ENCODE measurements around the gene GOLGA7B.
A peak's percentile ranks its signal among the peaks of the same experiment; 100 is the strongest.

GOLGA7B gene

DNA sequence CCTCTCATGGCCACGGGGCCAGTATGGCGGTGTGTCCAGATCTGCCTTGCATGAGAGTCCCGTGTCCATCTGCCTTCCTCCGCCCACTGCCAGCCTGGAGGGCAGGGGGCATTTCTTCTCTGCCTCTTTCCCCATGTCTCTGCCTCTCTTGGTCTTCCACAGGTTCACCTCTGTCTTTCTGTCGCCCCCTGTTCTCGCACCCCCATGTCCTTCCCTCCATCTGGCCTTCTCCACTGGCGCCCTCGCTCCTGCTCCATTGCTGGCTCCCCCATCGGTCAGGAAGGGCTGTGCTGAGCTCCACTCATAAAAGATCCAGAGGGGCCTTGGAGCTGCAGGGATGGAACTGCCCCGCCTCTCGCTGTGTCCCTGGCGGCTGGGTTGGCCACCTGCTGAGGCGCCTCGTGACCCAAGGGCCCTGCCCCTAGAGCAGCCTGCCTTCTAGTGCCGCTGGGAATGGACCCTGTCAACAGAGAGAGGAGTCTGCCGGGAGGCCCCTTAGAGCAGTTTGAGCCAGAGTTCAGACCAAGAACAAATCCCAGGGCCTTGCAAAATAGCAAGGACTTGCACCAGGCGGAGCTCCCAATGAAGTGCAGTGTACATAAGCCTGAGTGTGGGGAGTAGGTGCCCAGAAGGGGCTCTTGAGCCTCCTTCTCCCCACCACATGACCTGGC is 42.0 kb downstream of the GOLGA7B start:
- no peak for FAIRE-seq
- no peak for DNase-seq (ENCODE audit: insufficient read length, low spot score)

DNA sequence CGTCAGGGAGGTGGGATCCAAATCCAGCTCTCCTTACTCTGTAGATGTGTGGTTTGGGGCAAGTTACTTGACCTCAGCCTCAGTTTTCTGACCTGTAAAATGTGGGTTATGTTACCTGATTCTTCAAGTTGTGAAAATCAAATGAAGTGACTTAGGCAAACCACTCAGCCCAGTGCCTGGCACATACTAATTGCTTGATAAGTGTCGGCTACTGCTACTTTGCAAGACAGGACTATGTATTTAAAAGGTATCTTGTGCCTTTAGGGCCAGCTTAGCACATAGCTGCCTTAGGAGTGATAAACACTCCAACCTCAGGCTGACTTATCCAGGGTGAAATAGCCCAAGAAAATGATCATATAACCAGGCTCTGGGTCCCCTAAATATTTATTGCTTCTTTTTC is 42.9 kb downstream of the GOLGA7B start:
- no peak for DNase-seq (ENCODE audit: insufficient read length, low spot score)
- no peak for FAIRE-seq

DNA sequence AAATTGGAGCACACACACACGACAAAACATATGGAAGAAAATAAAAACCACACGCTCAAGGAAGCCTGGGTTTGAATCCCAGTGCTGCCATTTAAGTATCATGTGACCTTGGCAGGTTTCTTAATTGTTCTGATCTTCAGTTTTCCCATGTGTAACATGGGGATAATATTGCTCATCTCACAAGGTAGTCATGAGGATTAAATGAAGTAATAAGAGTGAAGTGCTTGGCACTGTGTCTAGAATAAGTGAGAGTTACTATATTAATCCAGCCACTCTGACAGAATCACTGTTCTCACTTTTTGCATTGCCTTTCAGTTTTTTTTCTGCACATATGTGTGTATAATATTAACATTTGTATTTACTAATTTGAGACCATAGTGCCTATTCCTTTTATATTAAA is 43.3 kb downstream of the GOLGA7B start:
- FAIRE-seq, result no peak
- DNase-seq (ENCODE audit: insufficient read length, low spot score), result no peak

DNA sequence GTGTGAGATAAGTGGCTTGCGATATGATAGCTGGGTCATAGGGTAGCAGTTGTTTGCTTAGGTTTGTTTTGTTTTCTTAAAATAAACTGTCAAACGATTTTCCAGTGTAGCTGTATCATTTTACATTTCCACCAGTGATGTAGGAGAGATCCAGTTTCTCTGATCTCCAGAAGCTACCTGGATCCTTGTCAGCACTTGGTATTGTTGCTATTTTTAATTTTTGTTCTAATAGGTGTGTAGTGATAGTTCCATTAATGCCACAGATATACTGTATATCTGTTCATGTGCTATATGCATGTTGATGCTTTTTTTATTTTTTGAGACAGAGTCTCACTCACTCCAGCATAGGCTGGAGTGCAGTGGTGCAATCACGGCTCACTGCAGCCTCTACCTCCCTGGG is 44.4 kb downstream of the GOLGA7B start:
- no peak for DNase-seq (ENCODE audit: insufficient read length, low spot score)
- no peak for FAIRE-seq

DNA sequence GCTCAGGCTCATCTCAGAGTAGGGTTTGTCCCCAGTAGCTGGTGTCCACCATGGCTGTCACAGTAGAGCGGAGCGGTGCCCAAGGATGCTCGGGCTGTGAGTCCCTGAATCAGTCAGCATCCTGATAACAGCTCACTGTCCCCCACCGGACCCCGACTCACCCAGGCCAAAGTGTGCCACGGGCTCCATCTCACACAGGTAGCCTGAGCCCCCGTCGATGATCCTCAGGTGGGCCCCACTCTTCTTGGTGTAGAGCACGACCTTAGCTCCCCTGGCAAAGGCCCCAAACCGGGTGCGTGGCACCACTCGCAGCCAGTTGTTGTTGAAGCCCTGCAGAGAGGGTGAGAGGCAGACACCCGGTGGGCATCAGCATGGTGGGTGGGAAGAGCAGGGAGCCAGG is 45.4 kb downstream of the GOLGA7B start:
- DNase-seq (ENCODE audit: insufficient read length, low spot score) (no peak), FAIRE-seq (no peak)

DNA sequence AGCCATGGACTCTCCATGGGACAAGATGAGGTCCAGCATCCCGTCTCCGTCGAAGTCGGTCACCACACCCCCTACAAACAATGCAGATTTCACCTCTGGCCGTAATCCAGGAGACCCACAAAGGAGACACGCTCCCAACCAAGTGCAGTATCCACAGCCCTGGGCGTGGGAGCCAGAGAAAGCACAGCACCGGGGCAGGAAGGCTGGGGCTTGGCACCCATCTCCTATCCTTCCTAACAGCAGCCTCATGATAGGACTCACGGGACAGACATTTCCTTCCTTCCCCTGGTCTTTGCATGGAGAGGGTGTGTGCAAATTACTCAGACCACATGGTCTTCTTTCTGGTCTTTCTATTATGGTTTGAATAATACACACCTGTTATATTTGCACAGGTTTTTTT is 46.3 kb downstream of the GOLGA7B start:
- no peak for FAIRE-seq
- DNase-seq (ENCODE audit: insufficient read length, low spot score), result no peak

DNA sequence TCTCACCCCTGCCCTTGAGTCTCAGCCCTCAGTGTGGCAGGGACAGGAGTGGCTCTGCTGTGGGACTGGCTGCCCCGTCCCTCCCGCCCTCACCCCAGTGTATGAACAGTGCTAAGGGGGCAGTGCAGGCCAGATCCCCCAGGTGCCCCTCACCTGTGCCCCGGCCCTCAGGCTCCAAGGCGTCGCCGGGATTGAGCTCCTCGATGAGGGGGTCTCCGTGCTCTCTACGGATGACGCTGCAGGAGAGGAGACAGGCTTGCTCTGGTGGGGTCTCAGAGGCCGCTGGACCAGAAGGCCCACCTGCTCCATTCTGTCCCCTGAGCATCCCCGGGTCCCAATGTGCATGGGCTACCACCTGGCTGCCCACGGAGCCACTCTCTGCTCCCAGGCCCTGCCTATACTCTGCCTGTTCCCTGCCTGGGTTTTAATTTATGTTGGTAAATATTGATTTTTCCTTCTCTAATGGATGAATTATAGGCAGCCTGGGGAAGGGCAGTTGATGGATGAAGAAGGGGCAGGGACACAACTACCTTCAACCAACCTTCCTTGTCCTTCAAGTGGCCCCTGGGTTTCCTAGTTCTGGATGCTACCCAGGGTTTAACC is 47.2 kb downstream of the GOLGA7B start:
- DNase-seq (ENCODE audit: insufficient read length, low spot score) (no peak), FAIRE-seq (no peak)

DNA sequence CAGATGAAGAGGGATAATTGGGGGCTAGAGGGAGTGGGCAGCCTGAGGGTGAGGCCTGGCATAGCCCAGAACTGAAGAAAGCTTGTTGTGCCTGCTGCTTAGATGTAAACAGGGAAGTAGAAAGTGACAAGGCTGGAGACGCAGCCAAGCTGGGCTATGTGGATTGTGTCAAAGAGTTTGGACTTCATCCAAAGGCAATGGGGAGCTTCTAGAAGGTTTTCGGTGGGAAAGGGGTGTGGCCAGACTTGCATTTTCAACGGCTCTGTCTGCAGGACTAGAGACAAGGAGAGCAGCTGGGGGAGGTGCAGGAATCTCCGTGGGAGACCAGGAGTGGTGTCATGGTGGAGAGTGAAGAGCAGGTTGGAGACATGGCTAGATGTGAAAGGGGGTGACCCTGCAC is 48.8 kb downstream of the GOLGA7B start:
- DNase-seq (ENCODE audit: insufficient read length, low spot score) (no peak), FAIRE-seq (no peak)

DNA sequence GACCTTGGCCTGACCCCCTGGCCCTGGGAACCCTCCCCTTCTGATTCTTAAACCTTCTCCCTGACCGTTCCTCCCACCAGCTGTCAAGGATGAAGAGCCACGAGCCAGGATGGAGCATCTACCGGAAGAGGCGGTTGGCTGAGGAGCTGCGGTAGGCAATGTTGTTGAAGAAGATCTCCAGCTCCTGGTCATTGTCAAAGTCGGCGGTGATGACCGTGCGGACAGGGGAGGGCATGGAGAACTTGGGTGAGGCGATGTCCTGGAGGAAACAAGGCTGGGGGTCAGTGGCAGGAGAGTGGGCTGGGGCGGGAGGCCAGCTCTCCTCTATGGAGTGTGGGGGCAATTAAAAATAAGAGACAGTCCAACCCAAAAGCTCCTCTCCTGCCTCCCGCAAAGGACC is 51.7 kb downstream of the GOLGA7B start:
- FAIRE-seq (no peak), DNase-seq (ENCODE audit: insufficient read length, low spot score) (no peak)

DNA sequence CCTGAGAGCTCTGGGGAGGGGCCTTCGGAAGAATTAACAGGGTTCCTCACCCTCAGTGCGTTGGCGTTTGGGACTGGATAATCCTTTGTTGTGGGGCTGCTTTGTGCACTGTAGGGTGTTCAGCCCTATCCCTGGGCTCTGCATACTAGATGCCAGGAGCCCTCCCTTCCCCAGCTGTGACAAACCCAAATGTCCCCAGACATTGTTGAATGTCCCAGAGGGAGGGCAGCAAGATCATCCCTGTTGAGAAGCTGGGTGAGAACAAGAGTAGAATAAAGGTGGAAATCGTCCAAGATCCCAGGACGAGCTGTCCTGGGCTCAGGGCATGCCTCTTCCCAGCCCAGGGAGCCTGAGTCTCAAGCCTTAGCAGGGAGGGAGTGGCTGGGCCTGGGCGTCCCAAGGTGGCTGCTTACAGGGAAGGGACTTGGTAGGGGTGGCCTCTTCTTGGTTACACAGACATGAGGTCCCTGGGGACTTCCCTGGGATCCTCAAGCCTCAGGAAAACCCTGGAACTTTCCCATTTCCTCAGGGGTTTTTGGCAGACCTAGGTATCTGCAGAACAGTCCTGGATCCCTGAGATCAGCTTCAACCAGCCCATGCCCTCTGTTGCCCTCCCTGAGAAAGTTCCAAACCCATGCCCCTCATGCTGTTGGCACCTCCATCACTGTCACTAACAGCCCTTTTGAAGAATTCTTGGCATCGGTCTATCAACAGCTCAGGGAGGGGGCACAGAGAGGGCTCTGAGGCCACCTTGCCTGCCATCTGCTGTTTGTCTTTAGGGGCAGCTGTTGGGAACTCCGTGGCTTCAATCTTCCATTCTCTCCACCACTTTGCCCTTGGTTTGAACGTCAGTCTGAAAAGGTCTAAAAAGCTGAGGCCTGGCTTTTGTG is 53.7 kb downstream of the GOLGA7B start:
- DNase-seq (ENCODE audit: insufficient read length, low spot score) (no peak), FAIRE-seq (no peak)

DNA sequence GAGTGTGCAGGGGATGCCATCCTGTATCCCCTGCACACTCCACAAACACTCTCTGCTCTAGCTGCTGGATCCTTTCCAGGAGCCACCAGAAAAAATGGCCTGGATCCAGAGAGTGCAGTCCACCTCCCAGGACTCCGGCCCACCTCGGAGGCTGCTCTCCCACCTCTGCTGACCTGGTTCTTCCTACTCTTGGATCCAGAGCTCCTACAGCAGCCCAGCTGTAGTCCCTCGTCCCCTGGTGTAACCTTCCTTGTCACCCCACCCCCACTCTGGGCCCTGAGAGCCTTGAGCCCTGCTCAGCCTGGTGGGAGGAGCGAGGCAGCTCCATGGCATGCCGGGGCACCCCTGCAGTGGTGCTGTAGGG is 54.4 kb downstream of the GOLGA7B start:
- FAIRE-seq (no peak), DNase-seq (ENCODE audit: insufficient read length, low spot score) (no peak)

DNA sequence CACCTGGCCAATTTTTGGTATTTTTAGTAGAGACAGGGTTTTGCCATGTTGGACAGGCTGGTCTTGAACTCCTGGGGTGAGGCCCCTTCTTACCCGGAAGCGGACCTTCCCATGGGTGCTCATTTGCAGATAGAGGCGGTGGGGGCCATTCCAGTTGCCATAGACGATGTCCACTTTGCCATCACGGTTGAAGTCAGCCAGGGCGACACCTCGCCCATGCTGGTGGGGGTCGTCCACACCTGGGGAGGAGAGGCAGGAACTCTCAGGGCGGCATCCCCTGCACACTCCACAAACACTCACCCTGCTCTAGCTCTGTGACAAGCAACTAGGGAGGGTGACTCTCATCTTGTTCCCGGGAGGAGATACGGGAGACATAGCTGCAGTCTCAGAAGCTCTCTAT is 54.9 kb downstream of the GOLGA7B start:
- DNase-seq (ENCODE audit: insufficient read length, low spot score) (no peak), FAIRE-seq (peak; percentile 4)

DNA sequence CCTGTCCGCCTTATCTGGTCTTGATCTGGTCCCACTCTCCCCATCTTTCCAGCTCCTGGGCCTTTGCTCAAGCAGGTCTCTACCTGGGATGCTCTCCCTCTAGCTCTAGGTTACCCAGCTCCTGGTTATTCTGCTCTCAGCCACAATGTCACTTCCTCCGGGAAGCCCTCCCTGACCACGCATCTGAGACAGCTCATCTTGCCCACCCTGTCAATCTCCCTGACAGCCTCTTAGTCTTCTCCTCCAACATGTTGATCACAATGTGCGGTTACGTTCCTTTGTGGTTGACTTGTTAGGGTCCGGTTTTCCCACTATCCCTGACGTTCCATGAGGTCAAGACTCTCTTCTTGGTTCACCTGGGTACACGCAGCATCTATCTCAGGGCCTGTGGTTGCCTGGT is 55.6 kb downstream of the GOLGA7B start:
- FAIRE-seq (no peak), DNase-seq (ENCODE audit: insufficient read length, low spot score) (no peak)

DNA sequence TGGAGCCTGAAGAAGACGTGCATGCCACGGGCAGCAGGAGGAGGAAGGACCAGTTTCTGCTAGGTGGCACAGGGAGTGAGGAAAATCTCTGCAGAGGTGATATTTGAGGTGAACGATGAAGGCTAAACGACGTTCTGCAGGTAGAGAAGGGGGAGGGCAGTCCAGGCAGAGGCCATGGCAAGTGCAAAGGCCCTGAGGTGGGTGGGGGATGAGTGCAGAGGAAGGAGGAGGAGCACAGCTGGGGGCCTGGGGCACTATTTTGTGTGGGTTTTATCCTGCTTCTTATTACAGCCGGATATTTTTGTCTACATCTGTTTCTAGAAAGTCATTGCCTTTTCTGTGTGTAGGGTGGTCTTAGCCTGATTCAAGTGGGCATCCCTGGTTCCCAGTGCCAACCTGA is 57.6 kb downstream of the GOLGA7B start:
- FAIRE-seq (no peak), DNase-seq (ENCODE audit: insufficient read length, low spot score) (no peak)

DNA sequence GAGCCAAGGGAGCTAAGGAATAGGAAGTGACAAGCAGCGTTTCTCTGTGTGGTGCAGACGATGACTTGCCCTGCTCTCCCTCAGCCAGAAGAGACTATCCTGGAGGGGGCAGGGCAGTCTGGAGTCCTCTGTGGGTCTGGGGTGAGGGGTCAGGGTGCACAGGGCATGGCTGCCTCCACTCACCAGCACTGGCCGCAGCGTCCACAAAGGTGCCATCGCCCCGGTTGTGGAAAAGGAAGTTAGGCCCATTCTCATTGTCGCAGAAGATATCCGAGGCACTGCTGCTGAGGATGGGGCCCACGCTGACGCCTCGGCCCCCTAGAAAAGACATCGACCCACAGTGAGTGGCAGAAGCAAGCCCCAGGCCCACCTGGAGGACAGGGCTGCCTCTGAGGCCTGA is 58.2 kb downstream of the GOLGA7B start:
- DNase-seq (ENCODE audit: insufficient read length, low spot score) (no peak), FAIRE-seq (no peak)

DNA sequence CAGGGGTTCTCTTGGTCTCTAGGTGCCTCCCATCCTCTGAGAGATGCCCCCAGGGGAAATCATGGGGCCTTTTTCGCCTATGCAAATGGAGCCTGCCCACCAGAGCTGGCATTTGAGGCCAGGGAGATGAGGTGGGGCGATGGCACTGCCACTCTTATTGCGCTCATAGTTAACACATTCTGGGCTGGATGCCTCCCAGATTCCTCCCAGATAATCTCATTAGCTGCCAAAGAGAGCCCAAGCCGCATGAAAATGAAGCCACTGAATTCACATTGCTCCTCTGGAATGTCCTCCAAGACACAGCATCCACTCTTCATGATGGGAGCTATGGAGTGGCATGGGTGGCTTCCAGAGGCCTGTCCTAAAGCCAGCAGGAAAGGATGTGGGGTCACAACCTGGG is 61.0 kb downstream of the GOLGA7B start:
- FAIRE-seq, result no peak
- no peak for DNase-seq (ENCODE audit: insufficient read length, low spot score)

DNA sequence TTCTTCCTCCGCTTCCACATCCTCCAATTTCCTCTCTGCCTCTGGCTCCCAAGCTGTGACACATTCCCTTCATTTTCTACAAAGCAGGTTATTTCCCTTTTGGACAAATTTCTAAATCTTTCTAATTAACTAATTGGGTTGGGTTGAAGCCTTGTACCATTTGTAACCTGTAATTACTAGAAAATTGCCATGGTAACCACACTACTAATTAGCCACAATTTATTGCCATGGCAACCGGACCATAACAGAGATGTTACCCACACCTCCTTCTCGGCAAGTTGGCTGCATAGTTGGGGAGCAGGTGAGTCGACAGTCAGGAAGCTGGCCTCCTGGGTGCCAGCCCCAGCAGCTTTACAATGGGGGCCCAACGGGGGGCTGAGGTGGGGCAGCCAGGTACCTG is 61.6 kb downstream of the GOLGA7B start:
- DNase-seq (ENCODE audit: insufficient read length, low spot score) (no peak), FAIRE-seq (no peak)

DNA sequence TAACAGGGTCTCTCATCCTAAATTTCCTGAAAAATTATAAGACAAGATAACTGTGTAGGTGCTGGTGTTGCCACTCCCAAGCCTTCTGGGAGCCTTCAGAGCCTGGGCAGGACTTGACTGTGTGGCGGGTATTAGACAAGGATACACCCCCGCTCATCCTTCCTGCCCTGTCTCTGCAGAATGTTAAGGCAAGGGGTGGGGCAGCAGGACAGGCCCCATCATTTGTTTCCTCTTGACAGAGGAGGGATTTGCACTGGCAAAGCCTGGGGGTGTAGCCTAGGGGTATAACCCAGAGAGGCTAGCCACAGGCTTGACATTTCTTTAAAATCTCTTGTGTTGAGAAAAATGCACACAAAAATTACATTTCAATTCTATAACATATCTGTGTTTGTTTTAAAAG is 63.5 kb downstream of the GOLGA7B start:
- no peak for FAIRE-seq
- DNase-seq (ENCODE audit: insufficient read length, low spot score), result no peak

DNA sequence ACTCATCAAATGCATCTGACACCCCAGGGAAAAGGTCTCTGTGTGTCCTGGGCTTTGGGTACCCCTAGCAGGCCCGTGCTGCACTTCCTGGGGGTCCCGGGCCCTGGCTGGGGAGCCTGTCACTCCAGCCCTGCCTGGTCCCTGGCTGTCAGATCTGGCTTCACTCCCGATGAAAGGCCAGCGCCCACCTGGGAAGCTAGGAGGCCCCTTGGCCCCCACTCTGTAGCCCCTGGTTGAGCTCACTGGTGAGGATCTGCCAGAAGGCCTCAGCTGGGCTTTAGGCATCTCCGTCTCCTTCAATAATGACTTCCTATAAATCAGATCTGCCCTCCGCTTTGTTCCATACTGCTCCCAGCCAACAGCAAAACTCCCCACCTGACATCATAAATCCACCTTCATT is 64.0 kb downstream of the GOLGA7B start:
- DNase-seq (ENCODE audit: insufficient read length, low spot score) (no peak), FAIRE-seq (no peak)

DNA sequence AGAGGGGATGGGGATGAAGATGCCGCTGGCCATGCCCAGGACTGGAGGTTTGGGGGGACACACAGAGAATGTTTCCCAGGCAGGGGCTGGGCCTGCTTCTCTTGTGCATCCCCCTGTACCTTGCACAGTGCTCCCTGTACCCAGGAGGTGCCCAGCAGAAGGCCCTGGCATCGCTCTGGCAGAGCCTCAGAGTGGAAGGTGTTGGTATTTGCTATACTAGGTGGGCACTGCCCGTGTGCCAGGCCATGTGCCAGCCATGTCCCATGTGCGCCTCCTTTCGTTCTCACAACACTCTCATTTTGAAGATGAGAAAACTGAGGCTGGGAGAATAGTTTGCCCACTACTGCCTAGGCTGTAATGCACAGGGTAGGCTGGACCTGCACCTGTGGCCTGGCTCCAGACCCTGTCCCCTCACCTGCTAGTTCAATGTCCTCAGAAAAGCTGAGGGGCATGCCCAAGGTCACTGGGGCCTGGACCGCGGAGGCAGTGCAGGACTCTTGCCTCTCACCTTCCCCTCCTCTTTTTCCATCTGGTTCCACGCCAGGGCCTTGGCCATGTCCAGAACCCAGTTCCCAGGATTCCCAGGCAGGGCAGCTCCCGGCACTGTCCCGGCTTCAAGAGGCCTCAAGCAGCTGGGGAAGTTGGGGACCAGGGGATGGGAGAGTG is 64.7 kb downstream of the GOLGA7B start:
- DNase-seq (ENCODE audit: insufficient read length, low spot score) (no peak), FAIRE-seq (no peak)

DNA sequence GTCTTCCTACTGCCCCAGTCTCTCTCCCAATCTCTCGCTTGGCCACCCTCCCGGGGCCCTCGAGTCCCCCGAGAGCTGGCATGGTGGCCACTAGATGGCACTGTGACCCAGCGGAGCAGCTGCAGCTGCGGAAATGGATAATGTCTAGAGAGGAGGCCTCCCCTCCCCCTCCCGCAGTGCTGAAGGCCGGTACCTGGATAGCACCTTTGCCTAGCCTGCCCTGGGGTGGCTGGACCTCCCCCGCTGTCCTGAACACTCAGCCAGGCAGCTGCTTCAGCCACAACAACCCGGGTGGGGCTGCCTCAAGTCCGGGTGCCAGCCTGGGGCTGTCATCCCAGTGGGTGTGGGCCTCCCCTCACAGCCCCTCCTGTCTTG is 65.2 kb downstream of the GOLGA7B start:
- DNase-seq (ENCODE audit: insufficient read length, low spot score) (peak; percentile 80), FAIRE-seq (no peak)
